PFSK-1 (cell line): Measurements from ENCODE around the gene EXD2.

Experiments used
- FOXP2 ChIP-seq: optimal IDR thresholded peaks from 2 replicates; pipeline ENCODE3; 2011; ENCODE audit warnings: borderline replicate concordance, control low read depth, inconsistent platforms; ENCODE audit not compliant: insufficient read depth; ENCODE audit errors: extremely low read length, extremely low read depth
- POLR2AphosphoS5 ChIP-seq: IDR thresholded peaks from 2 replicates; pipeline ENCODE4 v1.6.1; 2012; ENCODE audit warnings: low read depth, mild to moderate bottlenecking, control low read depth, low read length, moderate library complexity
- SIN3A ChIP-seq: IDR thresholded peaks from 2 replicates; pipeline ENCODE4 v1.6.1; 2012; ENCODE audit warnings: mild to moderate bottlenecking, low read length, moderate library complexity, borderline replicate concordance; ENCODE audit not compliant: insufficient read depth
- TAF1 ChIP-seq: IDR thresholded peaks from 2 replicates; pipeline ENCODE4 v1.6.1; 2012; ENCODE audit warnings: low read length, control low read depth, borderline replicate concordance; ENCODE audit not compliant: insufficient read depth
- TF ChIP-seq, protein P1 (sequence below), 2 experiments: IDR thresholded peaks; 2 replicates each; pipeline versions ENCODE4 v1.6.1 to v1.8.0; 2011 to 2012; ENCODE audit warnings: low read depth in 2 of 2, low read length in 2 of 2, control low read depth in 1 of 2, inconsistent platforms in 1 of 2, mild to moderate bottlenecking in 1 of 2, moderate library complexity in 1 of 2; ENCODE audit not compliant: insufficient read depth in 1 of 2

The EXD2 gene

DNA sequence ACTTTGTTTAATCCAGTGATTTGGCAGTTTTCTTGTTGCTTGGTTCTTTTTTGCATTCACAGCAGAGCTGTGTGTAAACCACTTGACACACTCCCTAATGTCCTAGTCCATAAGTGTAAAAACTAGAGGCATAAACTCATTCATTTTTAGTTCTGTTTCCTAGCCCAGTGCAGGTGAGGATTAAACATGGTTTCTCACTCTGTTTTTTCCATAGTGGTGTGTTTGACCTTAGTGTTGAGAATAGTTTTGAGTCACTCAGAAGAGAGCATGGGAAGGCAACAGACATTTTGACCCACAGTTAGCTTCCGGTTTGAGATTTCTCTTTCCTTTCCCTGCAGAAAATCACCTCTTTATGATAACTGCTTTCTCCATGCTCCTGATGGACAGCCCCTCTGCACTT lies 44.4 kb downstream of the EXD2 start:
- TF ChIP-seq TAF1 (no peak), POLR2AphosphoS5 (no peak), FOXP2 (no peak), SIN3A (no peak)
- TF ChIP-seq, protein P1, sequence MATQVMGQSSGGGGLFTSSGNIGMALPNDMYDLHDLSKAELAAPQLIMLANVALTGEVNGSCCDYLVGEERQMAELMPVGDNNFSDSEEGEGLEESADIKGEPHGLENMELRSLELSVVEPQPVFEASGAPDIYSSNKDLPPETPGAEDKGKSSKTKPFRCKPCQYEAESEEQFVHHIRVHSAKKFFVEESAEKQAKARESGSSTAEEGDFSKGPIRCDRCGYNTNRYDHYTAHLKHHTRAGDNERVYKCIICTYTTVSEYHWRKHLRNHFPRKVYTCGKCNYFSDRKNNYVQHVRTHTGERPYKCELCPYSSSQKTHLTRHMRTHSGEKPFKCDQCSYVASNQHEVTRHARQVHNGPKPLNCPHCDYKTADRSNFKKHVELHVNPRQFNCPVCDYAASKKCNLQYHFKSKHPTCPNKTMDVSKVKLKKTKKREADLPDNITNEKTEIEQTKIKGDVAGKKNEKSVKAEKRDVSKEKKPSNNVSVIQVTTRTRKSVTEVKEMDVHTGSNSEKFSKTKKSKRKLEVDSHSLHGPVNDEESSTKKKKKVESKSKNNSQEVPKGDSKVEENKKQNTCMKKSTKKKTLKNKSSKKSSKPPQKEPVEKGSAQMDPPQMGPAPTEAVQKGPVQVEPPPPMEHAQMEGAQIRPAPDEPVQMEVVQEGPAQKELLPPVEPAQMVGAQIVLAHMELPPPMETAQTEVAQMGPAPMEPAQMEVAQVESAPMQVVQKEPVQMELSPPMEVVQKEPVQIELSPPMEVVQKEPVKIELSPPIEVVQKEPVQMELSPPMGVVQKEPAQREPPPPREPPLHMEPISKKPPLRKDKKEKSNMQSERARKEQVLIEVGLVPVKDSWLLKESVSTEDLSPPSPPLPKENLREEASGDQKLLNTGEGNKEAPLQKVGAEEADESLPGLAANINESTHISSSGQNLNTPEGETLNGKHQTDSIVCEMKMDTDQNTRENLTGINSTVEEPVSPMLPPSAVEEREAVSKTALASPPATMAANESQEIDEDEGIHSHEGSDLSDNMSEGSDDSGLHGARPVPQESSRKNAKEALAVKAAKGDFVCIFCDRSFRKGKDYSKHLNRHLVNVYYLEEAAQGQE (IDR thresholded peaks at IDR 0.05; ENCODE audit: insufficient read depth in 1 of 2, low read depth in 2 of 2, low read length in 2 of 2): no peak

DNA sequence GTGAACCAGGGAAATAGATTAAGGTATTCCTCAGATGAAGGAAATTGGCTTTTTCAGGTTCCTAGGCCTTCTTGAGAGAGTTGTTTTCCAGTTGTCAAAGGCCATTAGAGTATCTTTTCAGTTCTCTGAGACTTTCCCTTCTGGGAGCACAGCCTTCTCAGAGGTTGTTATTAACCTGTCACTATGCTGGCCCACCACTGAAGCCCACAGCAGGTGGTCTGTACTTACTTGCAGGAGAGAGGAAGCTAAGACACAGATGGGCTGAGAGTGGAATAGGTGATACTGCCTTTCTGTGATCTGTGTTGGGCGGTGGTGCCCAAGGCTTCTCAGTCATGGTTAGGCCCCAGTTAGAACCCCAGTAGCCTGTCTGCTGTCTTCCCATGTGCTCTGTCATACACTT lies 45.8 kb downstream of the EXD2 start:
- no peak for TF ChIP-seq POLR2AphosphoS5
- TF ChIP-seq FOXP2: no peak
- no peak for TF ChIP-seq TAF1
- TF ChIP-seq SIN3A: no peak
- TF ChIP-seq, protein P1 (IDR thresholded peaks at IDR 0.05; ENCODE audit: insufficient read depth in 1 of 2, low read depth in 2 of 2, low read length in 2 of 2): no peak

DNA sequence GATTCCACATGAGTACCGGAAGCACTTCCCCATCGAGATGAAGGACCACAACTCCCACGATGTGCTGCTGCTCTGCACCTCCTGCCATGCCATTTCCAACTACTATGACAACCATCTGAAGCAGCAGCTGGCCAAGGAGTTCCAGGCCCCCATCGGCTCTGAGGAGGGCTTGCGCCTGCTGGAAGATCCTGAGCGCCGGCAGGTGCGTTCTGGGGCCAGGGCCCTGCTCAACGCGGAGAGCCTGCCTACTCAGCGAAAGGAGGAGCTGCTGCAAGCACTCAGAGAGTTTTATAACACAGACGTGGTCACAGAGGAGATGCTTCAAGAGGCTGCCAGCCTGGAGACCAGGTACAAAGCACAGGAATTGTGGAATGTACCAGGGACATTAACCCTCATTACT lies 46.3 kb downstream of the EXD2 start:
- TF ChIP-seq POLR2AphosphoS5 (no peak), FOXP2 (no peak), SIN3A (no peak)
- TF ChIP-seq, protein P1 (IDR thresholded peaks at IDR 0.05; ENCODE audit: insufficient read depth in 1 of 2, low read depth in 2 of 2, low read length in 2 of 2): no peak

DNA sequence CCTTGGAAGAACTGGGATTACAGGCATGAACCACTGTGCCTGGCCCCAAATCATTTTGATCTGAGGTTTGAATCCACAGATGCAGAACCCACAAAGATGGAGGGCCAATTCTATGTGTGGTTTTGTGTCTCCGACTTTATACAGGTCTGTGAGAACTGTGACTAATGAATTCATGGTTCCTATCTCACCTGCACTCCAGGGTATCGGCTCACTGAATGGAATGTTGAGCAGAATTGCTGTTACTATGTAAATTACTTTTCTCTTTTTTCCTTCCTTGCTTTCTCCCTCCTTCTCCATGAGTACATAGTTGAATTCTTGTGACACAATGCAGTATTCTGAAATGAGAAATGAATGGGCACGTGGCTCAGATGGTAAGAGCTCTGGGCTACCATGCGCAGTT lies 47.6 kb downstream of the EXD2 start:
- TF ChIP-seq, protein P1 (IDR thresholded peaks at IDR 0.05; ENCODE audit: insufficient read depth in 1 of 2, low read depth in 2 of 2, low read length in 2 of 2): no peak
- TF ChIP-seq FOXP2 (no peak), SIN3A (no peak), TAF1 (no peak), POLR2AphosphoS5 (no peak)

DNA sequence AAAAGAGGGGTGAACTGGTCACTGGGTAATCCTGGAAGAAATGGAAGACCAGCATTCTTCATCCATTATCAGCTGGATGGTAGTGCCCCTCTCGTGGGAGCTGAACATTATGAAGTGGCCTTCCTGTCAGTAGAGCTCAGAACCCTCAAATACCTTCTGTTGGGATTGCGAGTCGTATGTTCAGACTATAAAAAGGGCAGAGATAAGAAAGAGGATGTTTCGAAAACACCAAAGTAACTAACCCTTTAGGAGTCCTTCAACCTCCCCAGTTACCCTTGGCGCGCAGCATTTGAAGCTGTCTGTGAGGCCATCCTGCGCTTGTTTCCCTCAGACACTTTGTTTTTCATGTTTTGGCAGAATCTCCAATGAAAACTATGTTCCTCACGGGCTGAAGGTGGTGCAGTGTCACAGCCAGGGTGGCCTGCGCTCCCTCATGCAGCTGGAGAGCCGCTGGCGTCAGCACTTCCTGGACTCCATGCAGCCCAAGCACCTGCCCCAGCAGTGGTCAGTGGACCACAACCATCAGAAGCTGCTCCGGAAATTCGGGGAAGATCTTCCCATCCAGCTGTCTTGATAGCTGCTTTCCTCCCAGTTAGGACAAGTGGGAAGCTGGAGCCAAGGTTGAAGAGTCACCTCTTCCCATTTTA lies 49.4 kb downstream of the EXD2 start:
- no peak for TF ChIP-seq SIN3A
- no peak for TF ChIP-seq FOXP2
- no peak for TF ChIP-seq POLR2AphosphoS5
- TF ChIP-seq, protein P1 (IDR thresholded peaks at IDR 0.05; ENCODE audit: insufficient read depth in 1 of 2, low read depth in 2 of 2, low read length in 2 of 2): no peak
- no peak for TF ChIP-seq TAF1
